Gastrocnemius medialis (tissue), 4 donors: ENCODE results near the gene AFF1. TPM values are rescaled to one million over a fixed set of nuclear protein-coding genes. Genes with fewer than 3 reads are reported as not detected.

ENCODE experiments used
- ATAC-seq, 2 donors: fragments of 150-250 bp; one replicate each; pipeline ENCODE4 v1.9.1; 2016
- DNase-seq, 2 donors: peaks; one replicate each; pipeline ENCODE4 v3.0.0-alpha.2; 2019
- H3K27ac ChIP-seq, 4 donors: fragments of 200-600 bp; sonication (generic); 1 replicate in 1 of 4; 2 replicates in 3 of 4; pipeline ENCODE4 v1.5.1; 2016 to 2018; ENCODE audit warnings: mild to moderate bottlenecking in 2 of 4, moderate library complexity in 1 of 4
- H3K27me3 ChIP-seq, 3 donors: fragments of 200-600 bp; sonication (generic) in 2 of 3; 1 replicate in 1 of 3; 2 replicates in 2 of 3; pipeline versions ENCODE4 v1.5.1 to v1.6.0; 2016 to 2019; ENCODE audit warnings: mild to moderate bottlenecking in 1 of 3, moderate library complexity in 1 of 3
- H3K36me3 ChIP-seq, 2 donors: fragments of 200-600 bp; sonication (generic) in 1 of 2; one replicate each; pipeline ENCODE4 v1.5.1; 2017 to 2018
- H3K4me1 ChIP-seq, 2 donors: fragments of 200-600 bp; sonication (generic) in 1 of 2; one replicate each; pipeline ENCODE4 v1.5.1; 2016 to 2017; ENCODE audit warnings: mild to moderate bottlenecking in 2 of 2
- H3K4me3 ChIP-seq, 4 donors: fragments of 200-600 bp; sonication (generic) in 3 of 4; 1 replicate in 1 of 4; 2 replicates in 3 of 4; pipeline ENCODE4 v1.5.1; 2016 to 2019; ENCODE audit warnings: mild to moderate bottlenecking in 2 of 4
- H3K9me3 ChIP-seq, 3 donors: fragments of 200-600 bp; sonication (generic) in 2 of 3; 1 replicate in 1 of 3; 2 replicates in 2 of 3; pipeline ENCODE4 v1.5.1; 2016 to 2019
- POLR2A ChIP-seq, 2 donors: fragments of 450-650 bp; IDR thresholded peaks; one replicate each; pipeline ENCODE4 v1.6.1; 2017; ENCODE audit warnings: antibody characterized with exemption in 2 of 2, mild to moderate bottlenecking in 2 of 2, moderate library complexity in 2 of 2
- in situ Hi-C, 4 donors: fragments of 200-750 bp; cut with MboI; loops; one replicate each; pipeline versions ENCODE4 v1.15.0 to v1.8.0; 2017; ENCODE audit warnings: low sequenced_read_pairs in 4 of 4
- intact Hi-C: fragments of 100-400 bp; cut with DNase I; formaldehyde crosslinking; loops from one replicate; pipeline ENCODE4 v1.15.1; 2023; ENCODE audit warnings: low total_unique reads
- total RNA-seq, 4 donors: library from RNA; depleted of rRNA; stranded (reverse); fragments of >200 nt; gene quantifications; one replicate each; pipeline versions ENCODE4 v1.1.0 to v1.2.3, GENCODE V29; 2016
- TF ChIP-seq, protein P1 (sequence below), 5 experiments: fragments of 450-650 bp in 3 of 5; fragments of 200-600 bp in 2 of 5; sonication (generic) in 2 of 5; IDR thresholded peaks in 4 of 5; conservative IDR thresholded peaks in 1 of 5; 1 replicate in 4 of 5; 2 replicates in 1 of 5; pipeline ENCODE4 v1.5.1; 2016 to 2019; ENCODE audit warnings: antibody characterized with exemption in 5 of 5, mild to moderate bottlenecking in 3 of 5, moderate library complexity in 3 of 5

Gene AFF1
- total RNA-seq, 4 donors from 2014 or later = 142 to 265 (median 197) TPM

GRCh38 chr4:87038837-87039615, 104.2 kb downstream of the AFF1 start:
- Histone ChIP-seq H3K4me3 (no peak overlapping the region), H3K27ac (peak overlapping the region; percentile 93 to 97 (median 94)), H3K27me3 (no peaks in the 10 kb centered on the region), H3K4me1 (peaks cover 100% of the 10 kb centered on the region in 2 donors), H3K9me3 (no peaks in the 10 kb centered on the region), H3K36me3 (no peaks in the 10 kb centered on the region)
- peak; percentile 76 to 81 for ATAC-seq
- DNase-seq = peak; percentile 94 to 95
- TF ChIP-seq, protein P1, sequence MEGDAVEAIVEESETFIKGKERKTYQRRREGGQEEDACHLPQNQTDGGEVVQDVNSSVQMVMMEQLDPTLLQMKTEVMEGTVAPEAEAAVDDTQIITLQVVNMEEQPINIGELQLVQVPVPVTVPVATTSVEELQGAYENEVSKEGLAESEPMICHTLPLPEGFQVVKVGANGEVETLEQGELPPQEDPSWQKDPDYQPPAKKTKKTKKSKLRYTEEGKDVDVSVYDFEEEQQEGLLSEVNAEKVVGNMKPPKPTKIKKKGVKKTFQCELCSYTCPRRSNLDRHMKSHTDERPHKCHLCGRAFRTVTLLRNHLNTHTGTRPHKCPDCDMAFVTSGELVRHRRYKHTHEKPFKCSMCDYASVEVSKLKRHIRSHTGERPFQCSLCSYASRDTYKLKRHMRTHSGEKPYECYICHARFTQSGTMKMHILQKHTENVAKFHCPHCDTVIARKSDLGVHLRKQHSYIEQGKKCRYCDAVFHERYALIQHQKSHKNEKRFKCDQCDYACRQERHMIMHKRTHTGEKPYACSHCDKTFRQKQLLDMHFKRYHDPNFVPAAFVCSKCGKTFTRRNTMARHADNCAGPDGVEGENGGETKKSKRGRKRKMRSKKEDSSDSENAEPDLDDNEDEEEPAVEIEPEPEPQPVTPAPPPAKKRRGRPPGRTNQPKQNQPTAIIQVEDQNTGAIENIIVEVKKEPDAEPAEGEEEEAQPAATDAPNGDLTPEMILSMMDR (IDR thresholded peaks at IDR 0.05 in 4 of 5, conservative IDR thresholded peaks at IDR 0.05 in 1 of 5) = no peak
- TF ChIP-seq POLR2A (IDR thresholded peaks at IDR 0.05) = peak in 1 of 2 donors; percentile 35
- intact Hi-C loops (no loop called here), in situ Hi-C loops (no loop called here)

GRCh38 chr4:87041141-87041540, 106.3 kb downstream of the AFF1 start:
- peak overlapping the region; percentile 93 to 97 (median 94) for H3K27ac ChIP-seq

GRCh38 chr4:87042221-87042620, 107.4 kb downstream of the AFF1 start:
- intact Hi-C loops (no loop called here), in situ Hi-C loops (no loop called here)
- H3K9me3 ChIP-seq = no peaks in the 10 kb centered on the region
- ATAC-seq = no peak
- H3K27ac ChIP-seq = peak overlapping the region; percentile 93 to 97 (median 94)
- H3K27me3 ChIP-seq = no peaks in the 10 kb centered on the region
- DNase-seq = no peak
- no peak overlapping the region for H3K4me3 ChIP-seq
- peaks cover 0 to 7% of the 10 kb centered on the region in 2 donors for H3K36me3 ChIP-seq
- TF ChIP-seq, protein P1 (IDR thresholded peaks at IDR 0.05 in 4 of 5, conservative IDR thresholded peaks at IDR 0.05 in 1 of 5) = no peak
- no peak for TF ChIP-seq POLR2A (IDR thresholded peaks at IDR 0.05)
- H3K4me1 ChIP-seq = peaks cover 99 to 100% of the 10 kb centered on the region in 2 donors

More at GRCh38 chr4:87041141-87041540, 106.3 kb downstream of the AFF1 start:
- TF ChIP-seq, protein P1 (IDR thresholded peaks at IDR 0.05 in 4 of 5, conservative IDR thresholded peaks at IDR 0.05 in 1 of 5) = no peak
- no peak for TF ChIP-seq POLR2A (IDR thresholded peaks at IDR 0.05)
- Histone ChIP-seq H3K4me3 (no peak overlapping the region), H3K36me3 (no peaks in the 10 kb centered on the region), H3K9me3 (no peaks in the 10 kb centered on the region), H3K4me1 (peaks cover 100% of the 10 kb centered on the region in 2 donors), H3K27me3 (no peaks in the 10 kb centered on the region)
- DNase-seq (peak in 1 of 2 donors; percentile 50), ATAC-seq (no peak)
- intact Hi-C loops (no loop called here), in situ Hi-C loops (no loop called here)

DNA sequence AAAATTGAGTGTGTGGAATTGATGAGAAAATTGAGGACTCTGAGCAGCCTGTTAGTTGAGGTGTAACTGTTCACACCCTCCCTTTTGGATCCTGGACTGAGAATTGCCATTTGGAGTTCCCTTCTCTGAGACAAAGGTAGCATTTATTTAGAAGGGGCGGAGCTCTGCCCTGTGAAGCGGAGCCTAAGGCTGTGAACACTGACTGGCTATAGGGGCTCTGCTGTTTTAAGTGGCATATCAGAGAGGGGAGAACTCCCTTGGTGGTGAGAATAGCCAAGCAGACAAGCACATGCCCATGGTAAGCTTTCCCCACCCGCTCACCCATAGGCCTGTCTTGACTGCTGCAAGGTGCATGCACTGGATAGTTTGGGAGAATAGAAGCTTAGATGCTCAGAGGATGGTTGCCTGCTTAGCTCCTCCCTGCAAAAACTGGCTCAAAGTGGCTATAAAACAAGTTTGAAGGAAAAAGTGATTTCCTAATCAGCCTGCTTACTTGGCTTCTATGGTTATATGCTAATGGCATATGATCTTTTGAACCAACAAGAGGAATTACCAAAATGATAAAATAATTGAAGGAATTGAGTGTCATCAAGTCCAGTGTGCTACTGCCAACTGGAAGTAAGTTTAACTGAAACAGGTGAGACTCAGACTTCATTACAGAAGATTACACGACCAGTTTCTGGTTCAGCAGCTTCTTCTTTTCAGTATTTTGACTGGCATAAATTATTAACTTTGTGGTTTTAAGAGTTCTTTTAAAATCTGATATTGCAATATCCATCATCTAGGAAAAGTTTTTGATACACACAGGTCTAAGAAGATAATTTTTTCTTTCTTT, 108.4 kb downstream of the AFF1 start:
- intact Hi-C loops = no loop called here
- no peak overlapping the region for H3K4me3 ChIP-seq
- ATAC-seq (no peak), DNase-seq (no peak)
- H3K9me3 ChIP-seq = no peaks in the 10 kb centered on the region
- peaks cover 0 to 17% of the 10 kb centered on the region in 2 donors for H3K36me3 ChIP-seq
- H3K27ac ChIP-seq = peak overlapping the region; percentile 93 to 97 (median 94)
- TF ChIP-seq, protein P1 (IDR thresholded peaks at IDR 0.05 in 4 of 5, conservative IDR thresholded peaks at IDR 0.05 in 1 of 5) = no peak
- no peak for TF ChIP-seq POLR2A (IDR thresholded peaks at IDR 0.05)
- peaks cover 90 to 92% of the 10 kb centered on the region in 2 donors for H3K4me1 ChIP-seq
- in situ Hi-C loops = no loop called here
- no peaks in the 10 kb centered on the region for H3K27me3 ChIP-seq
